Bone marrow (tissue), 2 donors: ENCODE measurements around the gene CD48.

ENCODE experiments used
- DNase-seq, 2 donors: peaks; one replicate each; lab custom pipeline; 2025; lab: John Stamatoyannopoulos, UW

The CD48 gene

GRCh38 chr1:160711602-160712311 is at the start of gene CD48:
Gene CD48, minus strand, starts transcription at chr1:160711822. Its CDS starts 59 bp downstream, at chr1:160711763.
- DNase-seq, result peak in 1 of 2 donors; percentile 66

GRCh38 chr1:160761046-160761445 is 49.4 kb upstream of the CD48 start:
- no peak for DNase-seq

GRCh38 chr1:160759740-160760139 is 48.1 kb upstream of the CD48 start:
- DNase-seq, result no peak

GRCh38 chr1:160758521-160758920 is 46.9 kb upstream of the CD48 start:
- DNase-seq, result no peak

- DNase-seq, result no peak
Observed at GRCh38 chr1:160756849-160757201, 45.2 kb upstream of the CD48 start.

GRCh38 chr1:160755911-160756848 is 44.6 kb upstream of the CD48 start:
- no peak for DNase-seq

GRCh38 chr1:160755461-160755860 is 43.8 kb upstream of the CD48 start:
- no peak for DNase-seq

GRCh38 chr1:160753594-160753993 is 42.0 kb upstream of the CD48 start:
- DNase-seq, result no peak

GRCh38 chr1:160752924-160753323 is 41.3 kb upstream of the CD48 start:
- DNase-seq, result no peak

- no peak for DNase-seq
Observed at GRCh38 chr1:160752406-160752805, 40.8 kb upstream of the CD48 start.

GRCh38 chr1:160750608-160751007 is 39.0 kb upstream of the CD48 start:
- DNase-seq, result no peak

- DNase-seq, result peak in 1 of 2 donors; percentile 37
Observed at GRCh38 chr1:160748878-160749269, 37.3 kb upstream of the CD48 start.

GRCh38 chr1:160748181-160748877 is 36.7 kb upstream of the CD48 start:
- no peak for DNase-seq

GRCh38 chr1:160747717-160748116 is 36.1 kb upstream of the CD48 start:
- DNase-seq, result no peak

- DNase-seq, result no peak
Observed at GRCh38 chr1:160746836-160747500, 35.3 kb upstream of the CD48 start.

GRCh38 chr1:160745551-160745950 is 33.9 kb upstream of the CD48 start:
- no peak for DNase-seq

GRCh38 chr1:160744852-160745520 is 33.4 kb upstream of the CD48 start:
- no peak for DNase-seq

- DNase-seq, result no peak
Observed at GRCh38 chr1:160744199-160744851, 32.7 kb upstream of the CD48 start.

- no peak for DNase-seq
Observed at GRCh38 chr1:160743266-160743665, 31.6 kb upstream of the CD48 start.

GRCh38 chr1:160742428-160743127 is 31.0 kb upstream of the CD48 start:
- no peak for DNase-seq
